Loucy (cell line): ENCODE results near the gene CDH4.
A peak's percentile ranks its signal among the peaks of the same experiment; 100 is the strongest.

Source experiments
- EZH2phosphoT487 ChIP-seq: fragments of 200-600 bp; IDR thresholded peaks from 2 replicates; pipeline ENCODE4 v1.6.1; 2018; ENCODE audit warnings: antibody characterized with exemption, mild to moderate bottlenecking, moderate library complexity, borderline replicate concordance
- TF ChIP-seq, protein P1 (sequence below): fragments of 200-600 bp; sonication (generic); conservative IDR thresholded peaks from 2 replicates; pipeline ENCODE4 v1.5.1; 2014; ENCODE audit warnings: mild to moderate bottlenecking, antibody characterized with exemption, low read length

DNA sequence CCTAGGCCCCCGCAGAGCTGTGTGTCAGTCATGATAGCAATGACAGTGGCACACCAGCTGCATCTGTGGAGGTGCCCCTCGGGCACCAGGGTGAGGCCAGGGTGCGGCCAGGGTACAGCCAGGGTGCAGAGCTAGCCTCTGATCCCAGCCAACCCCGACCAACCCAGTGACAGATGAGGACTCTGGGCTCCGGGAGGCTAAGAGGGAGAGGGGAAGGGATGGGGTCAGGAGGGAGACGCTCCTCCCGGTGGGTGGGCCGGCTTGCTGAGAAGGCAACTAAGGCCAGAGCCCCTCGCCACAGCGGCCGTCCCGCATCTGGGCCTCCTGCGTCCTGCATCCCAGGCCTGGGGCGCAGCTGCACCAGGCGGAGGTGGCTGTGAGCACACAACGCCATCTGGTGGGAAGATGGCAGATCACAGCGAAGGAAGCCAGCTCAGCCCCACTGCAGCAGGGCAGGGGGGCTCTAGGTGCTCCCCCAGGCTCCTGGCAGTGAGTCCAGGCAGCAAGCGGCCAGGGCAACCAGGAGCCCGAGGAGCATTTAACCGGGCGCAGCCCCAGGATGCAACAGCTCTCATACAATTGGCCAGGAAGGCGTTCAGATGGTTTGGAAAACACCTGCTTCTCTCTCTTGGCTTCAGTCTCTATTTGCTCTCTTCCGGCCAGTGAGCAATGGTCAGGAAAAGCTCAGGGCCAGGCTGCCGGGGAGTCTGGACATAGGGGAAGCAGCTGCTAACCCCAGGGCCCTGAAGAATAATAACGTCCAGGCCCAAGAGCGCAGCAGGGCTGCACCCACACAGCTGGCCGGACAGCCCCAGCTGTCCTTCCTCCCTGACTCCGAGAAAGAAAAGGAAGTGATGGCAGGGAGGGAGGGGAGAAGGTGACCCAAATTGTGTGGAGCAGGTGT, 644.2 kb downstream of the CDH4 start:
- TF ChIP-seq, protein P1, sequence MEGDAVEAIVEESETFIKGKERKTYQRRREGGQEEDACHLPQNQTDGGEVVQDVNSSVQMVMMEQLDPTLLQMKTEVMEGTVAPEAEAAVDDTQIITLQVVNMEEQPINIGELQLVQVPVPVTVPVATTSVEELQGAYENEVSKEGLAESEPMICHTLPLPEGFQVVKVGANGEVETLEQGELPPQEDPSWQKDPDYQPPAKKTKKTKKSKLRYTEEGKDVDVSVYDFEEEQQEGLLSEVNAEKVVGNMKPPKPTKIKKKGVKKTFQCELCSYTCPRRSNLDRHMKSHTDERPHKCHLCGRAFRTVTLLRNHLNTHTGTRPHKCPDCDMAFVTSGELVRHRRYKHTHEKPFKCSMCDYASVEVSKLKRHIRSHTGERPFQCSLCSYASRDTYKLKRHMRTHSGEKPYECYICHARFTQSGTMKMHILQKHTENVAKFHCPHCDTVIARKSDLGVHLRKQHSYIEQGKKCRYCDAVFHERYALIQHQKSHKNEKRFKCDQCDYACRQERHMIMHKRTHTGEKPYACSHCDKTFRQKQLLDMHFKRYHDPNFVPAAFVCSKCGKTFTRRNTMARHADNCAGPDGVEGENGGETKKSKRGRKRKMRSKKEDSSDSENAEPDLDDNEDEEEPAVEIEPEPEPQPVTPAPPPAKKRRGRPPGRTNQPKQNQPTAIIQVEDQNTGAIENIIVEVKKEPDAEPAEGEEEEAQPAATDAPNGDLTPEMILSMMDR = peak; percentile 74
- no peak for TF ChIP-seq EZH2phosphoT487
